Embryonic facial prominence (tissue), 1 donor: ENCODE results near the gene MYLK.

ENCODE experiments used
- DNase-seq: peaks from one replicate; pipeline ENCODE4 v3.0.0-alpha.2; 2016; ENCODE audit errors: extremely low spot score

MYLK gene

GRCh38 chr3:123773681-123774431 lies 110.3 kb downstream of the MYLK start:
- DNase-seq: peak; percentile 44

- no peak for DNase-seq
Measured at GRCh38 chr3:123769356-123769743, 114.8 kb downstream of the MYLK start.

- DNase-seq: no peak
Measured at GRCh38 chr3:123768480-123769355, 115.4 kb downstream of the MYLK start.

- no peak for DNase-seq
Measured at GRCh38 chr3:123767564-123768292, 116.4 kb downstream of the MYLK start.

GRCh38 chr3:123767009-123767372 lies 117.1 kb downstream of the MYLK start:
- no peak for DNase-seq

GRCh38 chr3:123766193-123767008 lies 117.7 kb downstream of the MYLK start:
- DNase-seq: no peak

GRCh38 chr3:123765475-123766128 lies 118.5 kb downstream of the MYLK start:
- DNase-seq: no peak

- DNase-seq: no peak
Measured at GRCh38 chr3:123764647-123765046, 119.5 kb downstream of the MYLK start.

- DNase-seq: no peak
Measured at GRCh38 chr3:123762805-123763204, 121.3 kb downstream of the MYLK start.

GRCh38 chr3:123760817-123761216 lies 123.3 kb downstream of the MYLK start:
- DNase-seq: no peak

GRCh38 chr3:123759871-123760270 lies 124.3 kb downstream of the MYLK start:
- DNase-seq: no peak

- no peak for DNase-seq
Measured at GRCh38 chr3:123759311-123759710, 124.8 kb downstream of the MYLK start.

- DNase-seq: no peak
Measured at GRCh38 chr3:123758081-123758564, 126.0 kb downstream of the MYLK start.

GRCh38 chr3:123757281-123757940 lies 126.7 kb downstream of the MYLK start:
- no peak for DNase-seq

- no peak for DNase-seq
Measured at GRCh38 chr3:123755501-123755900, 128.6 kb downstream of the MYLK start.

- no peak for DNase-seq
Measured at GRCh38 chr3:123755085-123755484, 129.0 kb downstream of the MYLK start.

GRCh38 chr3:123753286-123753685 lies 130.8 kb downstream of the MYLK start:
- no peak for DNase-seq

GRCh38 chr3:123752228-123752627 lies 131.9 kb downstream of the MYLK start:
- no peak for DNase-seq

GRCh38 chr3:123751433-123751832 lies 132.7 kb downstream of the MYLK start:
- DNase-seq: no peak
